HCT116 (cell line): Measurements from ENCODE around the gene ANTXR2. TPM values are rescaled to one million over a fixed set of nuclear protein-coding genes. Genes with fewer than 3 reads are reported as not detected.

Experiments
- ATAC-seq: fragments of 200-7000 bp; cut with Tn5 transposase; 2 replicates; pipeline ENCODE4 v1.9.1; 2020; ENCODE audit warnings: mild to moderate bottlenecking, moderate library complexity
- BruUV-seq: library from RNA; stranded (reverse); fragments of 400-500 nt; replicated peaks from 2 replicates; lab custom pipeline; 2021; lab: Mats Ljungman, UMichigan
- CTCF ChIA-PET: fragments of 300-600 bp; sonication (Branson Sonifier 250); formaldehyde crosslinking; loops from one replicate; lab custom pipeline; 2021; ENCODE audit warnings: antibody characterized with exemption; lab: Charles Lee
- POLR2A ChIA-PET: fragments of 300-600, 350-600 bp; sonication (Branson Sonifier 250); formaldehyde crosslinking; loops from one replicate; lab custom pipeline; 2021; ENCODE audit warnings: antibody characterized with exemption; lab: Charles Lee
- RAD21 ChIA-PET, 2 experiments: fragments of 300-600 bp; sonication (Branson Sonifier 250); formaldehyde crosslinking; loops; one replicate each; lab custom pipeline; 2023; ENCODE audit warnings: low total read pairs in 2 of 2; ENCODE audit not compliant: uncharacterized antibody in 2 of 2, unreplicated experiment in 2 of 2, low non-redundant PET in 1 of 2; lab: Charles Lee
- DNase-seq: peaks from one replicate; pipeline ENCODE4 v3.0.0-alpha.2; 2010; ENCODE audit warnings: low read depth, low spot score
- H2AFZ ChIP-seq: fragments of 200-600 bp; shearing (Covaris generic), sonication (generic); 2 replicates; pipeline ENCODE4 v1.6.1; 2017; ENCODE audit warnings: low read depth, mixed run types, mixed read lengths, antibody characterized with exemption, low read length; ENCODE audit not compliant: poor library complexity, severe bottlenecking
- H3K27ac ChIP-seq: 2 replicates; pipeline ENCODE4 v1.5.1; 2012; ENCODE audit warnings: low read depth, low read length
- H3K27me3 ChIP-seq: fragments of 200-600 bp; sonication (generic); 2 replicates; pipeline ENCODE4 v1.6.1; 2016; ENCODE audit warnings: mixed run types, low read length, mixed read lengths; ENCODE audit not compliant: insufficient read depth
- H3K36me3 ChIP-seq, 2 experiments: fragments of 200-500 bp in 1 of 2; fragments of 200-600 bp in 1 of 2; sonication (Bioruptor generic) in 1 of 2; sonication (generic) in 1 of 2; 2 replicates each; pipeline versions ENCODE4 v1.5.1 to v1.6.1; 2014 to 2016; ENCODE audit warnings: low read length in 2 of 2, inconsistent platforms in 1 of 2, mixed read lengths in 1 of 2, mixed run types in 1 of 2; ENCODE audit not compliant: insufficient read depth in 2 of 2, control insufficient read depth in 1 of 2
- H3K4me1 ChIP-seq, 2 experiments: fragments of 200-600 bp in 1 of 2; sonication (generic) in 1 of 2; 2 replicates each; pipeline versions ENCODE4 v1.5.1 to v1.6.1; 2012 to 2017; ENCODE audit warnings: low read length in 2 of 2, inconsistent platforms in 1 of 2, mild to moderate bottlenecking in 1 of 2, mixed read lengths in 1 of 2, mixed run types in 1 of 2, moderate library complexity in 1 of 2; ENCODE audit not compliant: insufficient read depth in 2 of 2, control insufficient read depth in 1 of 2
- H3K4me2 ChIP-seq: fragments of 200-600 bp; sonication (generic); 2 replicates; pipeline ENCODE4 v1.6.1; 2017; ENCODE audit warnings: mixed run types, low read length, mixed read lengths
- H3K4me3 ChIP-seq, 2 experiments: fragments of 200-600 bp in 1 of 2; sonication (generic) in 1 of 2; replicated peaks in 1 of 2; 2 replicates each; pipeline ENCODE4 v1.5.1; 2011 to 2016; ENCODE audit warnings: low read length in 2 of 2, control low read depth in 1 of 2, low read depth in 1 of 2, mild to moderate bottlenecking in 1 of 2, mixed read lengths in 1 of 2, mixed run types in 1 of 2
- H3K79me2 ChIP-seq: fragments of 200-600 bp; sonication (generic); 2 replicates; pipeline ENCODE4 v1.6.1; 2017; ENCODE audit warnings: mild to moderate bottlenecking, mixed run types, low read length, moderate library complexity, mixed read lengths; ENCODE audit not compliant: insufficient read depth
- H3K9ac ChIP-seq: fragments of 200-600 bp; sonication (generic); 2 replicates; pipeline ENCODE4 v1.6.1; 2016; ENCODE audit warnings: low read length, mixed read lengths
- H3K9me2 ChIP-seq: fragments of 200-600 bp; sonication (generic), shearing (Covaris generic); 2 replicates; pipeline ENCODE4 v1.6.1; 2017; ENCODE audit warnings: mixed run types, mild to moderate bottlenecking, moderate library complexity; ENCODE audit not compliant: insufficient read depth
- H3K9me3 ChIP-seq, 2 experiments: fragments of 200-500 bp in 1 of 2; fragments of 200-600 bp in 1 of 2; sonication (Bioruptor generic) in 1 of 2; sonication (generic) in 1 of 2; 2 replicates each; pipeline ENCODE4 v1.6.1; 2014 to 2017; ENCODE audit warnings: low read length in 2 of 2, mixed read lengths in 2 of 2, inconsistent platforms in 1 of 2, low read depth in 1 of 2, mild to moderate bottlenecking in 1 of 2, mixed run types in 1 of 2, moderate library complexity in 1 of 2; ENCODE audit not compliant: control insufficient read depth in 1 of 2, insufficient read depth in 1 of 2
- H4K20me1 ChIP-seq: fragments of 200-600 bp; sonication (generic), shearing (Covaris generic); 2 replicates; pipeline ENCODE4 v1.6.1; 2017; ENCODE audit warnings: mixed run types, mild to moderate bottlenecking, moderate library complexity; ENCODE audit not compliant: insufficient read depth
- CEBPB ChIP-seq: IDR thresholded peaks from 2 replicates; pipeline ENCODE4 v1.6.1; 2012; ENCODE audit warnings: low read depth
- EGR1 ChIP-seq: IDR thresholded peaks from 2 replicates; pipeline ENCODE4 v1.6.1; 2012; ENCODE audit warnings: low read depth
- ELF1 ChIP-seq: IDR thresholded peaks from 2 replicates; pipeline ENCODE4 v1.6.1; 2012; ENCODE audit warnings: low read depth, borderline replicate concordance
- EZH2 ChIP-seq: fragments of 200-600 bp; sonication (generic); IDR thresholded peaks from 2 replicates; pipeline ENCODE4 v1.6.1; 2017; ENCODE audit warnings: antibody characterized with exemption, mixed run types
- EZH2phosphoT487 ChIP-seq: fragments of 200-600 bp; IDR thresholded peaks from 2 replicates; pipeline ENCODE4 v1.6.1; 2018; ENCODE audit warnings: antibody characterized with exemption, borderline replicate concordance
- FOSL1 ChIP-seq: IDR thresholded peaks from 2 replicates; pipeline ENCODE4 v1.6.1; 2012; ENCODE audit warnings: low read depth
- JUND ChIP-seq: IDR thresholded peaks from 2 replicates; pipeline ENCODE4 v1.6.1; 2012
- POLR2A ChIP-seq: IDR thresholded peaks from 2 replicates; pipeline ENCODE4 v1.7.0; 2011; ENCODE audit warnings: borderline replicate concordance; ENCODE audit not compliant: insufficient read depth, insufficient read length; ENCODE audit errors: extremely low read depth
- RAD21 ChIP-seq: IDR thresholded peaks from 2 replicates; pipeline ENCODE4 v1.6.1; 2012; ENCODE audit warnings: low read depth, mild to moderate bottlenecking
- SP1 ChIP-seq: IDR thresholded peaks from 2 replicates; pipeline ENCODE4 v1.6.1; 2012; ENCODE audit warnings: low read depth
- SRF ChIP-seq: IDR thresholded peaks from 2 replicates; pipeline ENCODE4 v1.6.1; 2012; ENCODE audit warnings: low read depth
- YY1 ChIP-seq: IDR thresholded peaks from 2 replicates; pipeline ENCODE4 v1.6.1; 2011; ENCODE audit warnings: low read length, low read depth, moderate library complexity, mild to moderate bottlenecking; ENCODE audit not compliant: insufficient replicate concordance; ENCODE audit errors: extremely low read depth
- ZFX ChIP-seq: fragments of 450-650 bp; IDR thresholded peaks from 2 replicates; pipeline ENCODE4 v1.6.1; 2017
- ZNF274 ChIP-seq: fragments of 200-500 bp; sonication (Bioruptor generic); IDR thresholded peaks from 2 replicates; pipeline ENCODE4 v1.6.1; 2014; ENCODE audit warnings: mild to moderate bottlenecking, low read depth, low read length, inconsistent platforms
- intact Hi-C: fragments of 100-400 bp; cut with micrococcal nuclease; formaldehyde crosslinking; loops from 2 replicates; pipeline ENCODE4 v1.10.0; 2022
- total RNA-seq: library from RNA; stranded (reverse); gene quantifications from one replicate; pipeline ENCODE4 v1.2.1, GENCODE V29; 2021; ENCODE audit not compliant: unreplicated experiment
- TF ChIP-seq, protein P1 (sequence below), 3 experiments: fragments of 200-600 bp in 1 of 3; sonication (generic) in 1 of 3; IDR thresholded peaks in 2 of 3; conservative IDR thresholded peaks in 1 of 3; 2 replicates each; pipeline ENCODE4 v1.5.1; 2012 to 2017; ENCODE audit warnings: low read depth in 2 of 3, low read length in 2 of 3, antibody characterized with exemption in 1 of 3, borderline replicate concordance in 1 of 3, control low read depth in 1 of 3, mild to moderate bottlenecking in 1 of 3, mixed read lengths in 1 of 3, mixed run types in 1 of 3, moderate library complexity in 1 of 3; ENCODE audit not compliant: insufficient read depth in 1 of 3
- TF ChIP-seq, protein P2 (sequence below): IDR thresholded peaks from 2 replicates; pipeline ENCODE4 v1.6.1; 2011; ENCODE audit warnings: mild to moderate bottlenecking, low read length, moderate library complexity; ENCODE audit not compliant: insufficient replicate concordance; ENCODE audit errors: extremely low read depth
- TF ChIP-seq, protein P3 (sequence below): IDR thresholded peaks from 2 replicates; pipeline ENCODE4 v1.6.1; 2012; ENCODE audit warnings: low read depth

ANTXR2 gene
- total RNA-seq, 1 experiment from 2014 or later, result 6.3 TPM

DNA sequence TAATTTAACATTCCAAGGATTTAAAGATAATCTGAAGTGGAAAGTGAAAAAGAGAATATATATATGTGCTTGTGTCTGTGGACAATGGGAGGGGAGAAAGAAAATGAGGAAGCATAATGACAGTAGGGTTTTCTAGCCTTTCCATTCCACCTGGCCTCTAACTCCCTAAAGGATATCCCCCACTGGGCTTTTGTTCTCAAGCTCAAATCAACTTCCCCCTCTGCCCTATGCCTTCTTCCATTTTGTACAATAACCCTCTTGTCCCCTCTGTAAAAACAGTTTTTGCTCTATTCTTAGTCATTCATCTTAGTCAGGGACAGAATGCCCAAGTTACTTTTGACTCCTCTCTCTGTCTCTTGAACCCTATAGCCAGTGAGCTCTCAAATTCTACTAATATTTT is 23.6 kb downstream of the ANTXR2 start (continued):
- TF ChIP-seq SRF, result no peak
- no peak for TF ChIP-seq FOSL1
- TF ChIP-seq EZH2, result no peak
- TF ChIP-seq ZFX, result no peak
- TF ChIP-seq, protein P1, sequence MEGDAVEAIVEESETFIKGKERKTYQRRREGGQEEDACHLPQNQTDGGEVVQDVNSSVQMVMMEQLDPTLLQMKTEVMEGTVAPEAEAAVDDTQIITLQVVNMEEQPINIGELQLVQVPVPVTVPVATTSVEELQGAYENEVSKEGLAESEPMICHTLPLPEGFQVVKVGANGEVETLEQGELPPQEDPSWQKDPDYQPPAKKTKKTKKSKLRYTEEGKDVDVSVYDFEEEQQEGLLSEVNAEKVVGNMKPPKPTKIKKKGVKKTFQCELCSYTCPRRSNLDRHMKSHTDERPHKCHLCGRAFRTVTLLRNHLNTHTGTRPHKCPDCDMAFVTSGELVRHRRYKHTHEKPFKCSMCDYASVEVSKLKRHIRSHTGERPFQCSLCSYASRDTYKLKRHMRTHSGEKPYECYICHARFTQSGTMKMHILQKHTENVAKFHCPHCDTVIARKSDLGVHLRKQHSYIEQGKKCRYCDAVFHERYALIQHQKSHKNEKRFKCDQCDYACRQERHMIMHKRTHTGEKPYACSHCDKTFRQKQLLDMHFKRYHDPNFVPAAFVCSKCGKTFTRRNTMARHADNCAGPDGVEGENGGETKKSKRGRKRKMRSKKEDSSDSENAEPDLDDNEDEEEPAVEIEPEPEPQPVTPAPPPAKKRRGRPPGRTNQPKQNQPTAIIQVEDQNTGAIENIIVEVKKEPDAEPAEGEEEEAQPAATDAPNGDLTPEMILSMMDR (IDR thresholded peaks at IDR 0.05 in 2 of 3, conservative IDR thresholded peaks at IDR 0.05 in 1 of 3; ENCODE audit: borderline replicate concordance in 1 of 3, insufficient read depth in 1 of 3, low read depth in 2 of 3, low read length in 2 of 3), result no peak
- no peak for TF ChIP-seq EGR1
- TF ChIP-seq, protein P2, sequence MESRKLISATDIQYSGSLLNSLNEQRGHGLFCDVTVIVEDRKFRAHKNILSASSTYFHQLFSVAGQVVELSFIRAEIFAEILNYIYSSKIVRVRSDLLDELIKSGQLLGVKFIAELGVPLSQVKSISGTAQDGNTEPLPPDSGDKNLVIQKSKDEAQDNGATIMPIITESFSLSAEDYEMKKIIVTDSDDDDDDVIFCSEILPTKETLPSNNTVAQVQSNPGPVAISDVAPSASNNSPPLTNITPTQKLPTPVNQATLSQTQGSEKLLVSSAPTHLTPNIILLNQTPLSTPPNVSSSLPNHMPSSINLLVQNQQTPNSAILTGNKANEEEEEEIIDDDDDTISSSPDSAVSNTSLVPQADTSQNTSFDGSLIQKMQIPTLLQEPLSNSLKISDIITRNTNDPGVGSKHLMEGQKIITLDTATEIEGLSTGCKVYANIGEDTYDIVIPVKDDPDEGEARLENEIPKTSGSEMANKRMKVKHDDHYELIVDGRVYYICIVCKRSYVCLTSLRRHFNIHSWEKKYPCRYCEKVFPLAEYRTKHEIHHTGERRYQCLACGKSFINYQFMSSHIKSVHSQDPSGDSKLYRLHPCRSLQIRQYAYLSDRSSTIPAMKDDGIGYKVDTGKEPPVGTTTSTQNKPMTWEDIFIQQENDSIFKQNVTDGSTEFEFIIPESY, result no peak
- no peak for TF ChIP-seq SP1

DNA sequence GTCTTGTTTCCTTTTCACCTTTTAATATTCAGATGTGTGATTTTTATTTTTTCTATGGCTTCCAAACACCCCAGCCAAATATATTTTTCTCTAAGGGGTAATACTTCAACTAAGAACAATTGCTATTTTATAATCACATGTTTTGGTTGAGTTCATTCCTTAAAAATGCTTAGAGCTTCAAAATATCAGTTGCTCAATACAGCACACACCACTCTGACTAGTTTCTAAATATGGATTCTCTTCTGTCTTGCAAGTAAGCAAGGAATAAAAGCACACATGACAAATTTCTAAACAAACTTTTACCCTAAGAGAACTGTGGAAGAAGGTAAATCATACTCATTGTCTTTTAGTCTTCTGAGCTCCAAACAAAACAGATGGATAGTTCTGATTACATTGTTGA is 27.2 kb downstream of the ANTXR2 start:
- Histone ChIP-seq H3K9me3 (no peaks in the 10 kb centered on the region), H3K9ac (no peak overlapping the region), H4K20me1 (no peaks in the 10 kb centered on the region), H3K27me3 (no peaks in the 10 kb centered on the region), H3K79me2 (no peaks in the 10 kb centered on the region), H2AFZ (no peak overlapping the region), H3K9me2 (no peaks in the 10 kb centered on the region), H3K36me3 (no peaks in the 10 kb centered on the region), H3K4me2 (no peak overlapping the region), H3K4me1 (no peaks in the 10 kb centered on the region), H3K27ac (no peak overlapping the region), H3K4me3 (no peak overlapping the region)
- BruUV-seq, result no TSS peak
- ChIA-PET CTCF (no interaction called here), RAD21 (no interaction called here), POLR2A (no interaction called here)
- intact Hi-C loops, result no loop called here
- DNase-seq, result no peak
- no peak for ATAC-seq
- TF ChIP-seq POLR2A (no peak), EGR1 (no peak), FOSL1 (no peak), EZH2 (no peak), RAD21 (no peak), ZNF274 (no peak), CEBPB (no peak), EZH2phosphoT487 (no peak), YY1 (no peak), ELF1 (no peak), JUND (no peak), SP1 (no peak)
- TF ChIP-seq, protein P2, result no peak
- TF ChIP-seq, protein P3, sequence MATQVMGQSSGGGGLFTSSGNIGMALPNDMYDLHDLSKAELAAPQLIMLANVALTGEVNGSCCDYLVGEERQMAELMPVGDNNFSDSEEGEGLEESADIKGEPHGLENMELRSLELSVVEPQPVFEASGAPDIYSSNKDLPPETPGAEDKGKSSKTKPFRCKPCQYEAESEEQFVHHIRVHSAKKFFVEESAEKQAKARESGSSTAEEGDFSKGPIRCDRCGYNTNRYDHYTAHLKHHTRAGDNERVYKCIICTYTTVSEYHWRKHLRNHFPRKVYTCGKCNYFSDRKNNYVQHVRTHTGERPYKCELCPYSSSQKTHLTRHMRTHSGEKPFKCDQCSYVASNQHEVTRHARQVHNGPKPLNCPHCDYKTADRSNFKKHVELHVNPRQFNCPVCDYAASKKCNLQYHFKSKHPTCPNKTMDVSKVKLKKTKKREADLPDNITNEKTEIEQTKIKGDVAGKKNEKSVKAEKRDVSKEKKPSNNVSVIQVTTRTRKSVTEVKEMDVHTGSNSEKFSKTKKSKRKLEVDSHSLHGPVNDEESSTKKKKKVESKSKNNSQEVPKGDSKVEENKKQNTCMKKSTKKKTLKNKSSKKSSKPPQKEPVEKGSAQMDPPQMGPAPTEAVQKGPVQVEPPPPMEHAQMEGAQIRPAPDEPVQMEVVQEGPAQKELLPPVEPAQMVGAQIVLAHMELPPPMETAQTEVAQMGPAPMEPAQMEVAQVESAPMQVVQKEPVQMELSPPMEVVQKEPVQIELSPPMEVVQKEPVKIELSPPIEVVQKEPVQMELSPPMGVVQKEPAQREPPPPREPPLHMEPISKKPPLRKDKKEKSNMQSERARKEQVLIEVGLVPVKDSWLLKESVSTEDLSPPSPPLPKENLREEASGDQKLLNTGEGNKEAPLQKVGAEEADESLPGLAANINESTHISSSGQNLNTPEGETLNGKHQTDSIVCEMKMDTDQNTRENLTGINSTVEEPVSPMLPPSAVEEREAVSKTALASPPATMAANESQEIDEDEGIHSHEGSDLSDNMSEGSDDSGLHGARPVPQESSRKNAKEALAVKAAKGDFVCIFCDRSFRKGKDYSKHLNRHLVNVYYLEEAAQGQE, result no peak
